Activated B cell treated with CpG ODN at 0.5 μM for 24 hours (primary cell): ENCODE measurements around the gene CLASP1. TPM values are rescaled to one million over a fixed set of nuclear protein-coding genes. Genes with fewer than 3 reads are reported as not detected.

ENCODE experiments used
- ATAC-seq: fragments of 200-7000 bp; cut with Tn5 transposase; one replicate; pipeline ENCODE4 v1.10.0; 2021; ENCODE audit warnings: low read depth, mild to moderate bottlenecking, moderate library complexity
- CTCF ChIA-PET: fragments of 350-600 bp; sonication (Branson Sonifier 250); formaldehyde crosslinking; loops from one replicate; lab custom pipeline; 2021; ENCODE audit warnings: antibody characterized with exemption; lab: Charles Lee
- POLR2A ChIA-PET: fragments of 350-600 bp; sonication (Branson Sonifier 250); formaldehyde crosslinking; loops from one replicate; lab custom pipeline; 2021; ENCODE audit warnings: antibody characterized with exemption; lab: Charles Lee
- DNase-seq: peaks from one replicate; pipeline ENCODE4 v3.0.0; 2022
- H3K27ac Mint-ChIP-seq: one replicate; pipeline ENCODE4 v1.8.0; 2020; ENCODE audit warnings: mixed read lengths
- H3K27me3 Mint-ChIP-seq: one replicate; pipeline ENCODE4 v1.8.0; 2021; ENCODE audit warnings: mixed read lengths
- H3K36me3 Mint-ChIP-seq: one replicate; pipeline ENCODE4 v1.8.0; 2021; ENCODE audit warnings: low read depth, mixed read lengths
- H3K4me1 Mint-ChIP-seq: one replicate; pipeline ENCODE4 v1.8.0; 2021; ENCODE audit warnings: mixed read lengths
- H3K4me3 Mint-ChIP-seq: one replicate; pipeline ENCODE4 v1.8.0; 2020; ENCODE audit warnings: mild to moderate bottlenecking, mixed read lengths
- H3K9me3 Mint-ChIP-seq: one replicate; pipeline ENCODE4 v1.8.0; 2020; ENCODE audit warnings: mixed read lengths
- CTCF ChIP-seq: fragments of 200-600 bp; IDR thresholded peaks from one replicate; pipeline ENCODE4 v1.8.0; 2022; ENCODE audit warnings: antibody characterized with exemption, mild to moderate bottlenecking
- intact Hi-C: fragments of 100-400 bp; cut with micrococcal nuclease; formaldehyde crosslinking; loops from one replicate; pipeline ENCODE4 v1.15.1; 2024
- total RNA-seq: library from RNA; stranded (reverse); gene quantifications from 2 replicates; pipeline ENCODE4 v1.2.3, GENCODE V29; 2022

The CLASP1 gene
- total RNA-seq, 1 donor from 2014 or later = 65.0 TPM

GRCh38 chr2:121398853-121399252 lies 250.4 kb downstream of the CLASP1 start:
- Mint-ChIP-seq H3K36me3 (peaks cover 81% of the 10 kb centered on the region), H3K27me3 (no peaks in the 10 kb centered on the region), H3K4me1 (peaks cover 2% of the 10 kb centered on the region), H3K27ac (no peak overlapping the region), H3K4me3 (no peak overlapping the region), H3K9me3 (no peaks in the 10 kb centered on the region)
- ATAC-seq = no peak
- POLR2A ChIA-PET = no interaction called here
- CTCF ChIA-PET = no interaction called here
- DNase-seq = no peak
- intact Hi-C loops = no loop called here
- no peak for TF ChIP-seq CTCF

- H3K9me3 Mint-ChIP-seq = no peaks in the 10 kb centered on the region
- peaks cover 71% of the 10 kb centered on the region for H3K36me3 Mint-ChIP-seq
- TF ChIP-seq CTCF = no peak
- H3K4me1 Mint-ChIP-seq = no peaks in the 10 kb centered on the region
- no peak overlapping the region for H3K27ac Mint-ChIP-seq
- POLR2A ChIA-PET = no interaction called here
- intact Hi-C loops = no loop called here
- no peak for DNase-seq
- ATAC-seq = no peak
- H3K4me3 Mint-ChIP-seq = no peak overlapping the region
- H3K27me3 Mint-ChIP-seq = no peaks in the 10 kb centered on the region
- CTCF ChIA-PET = no interaction called here
These were observed 259.1 kb downstream of the CLASP1 start for GRCh38 chr2:121390082-121390692.

- Mint-ChIP-seq H3K27ac (no peak overlapping the region), H3K9me3 (no peaks in the 10 kb centered on the region), H3K36me3 (peaks cover 67% of the 10 kb centered on the region), H3K4me1 (no peaks in the 10 kb centered on the region), H3K27me3 (no peaks in the 10 kb centered on the region), H3K4me3 (no peak overlapping the region)
- DNase-seq (no peak), ATAC-seq (no peak)
- no peak for TF ChIP-seq CTCF
- POLR2A ChIA-PET = no interaction called here
- CTCF ChIA-PET = no interaction called here
- intact Hi-C loops = no loop called here
These were observed 260.9 kb downstream of the CLASP1 start for GRCh38 chr2:121388371-121388770.

- no peak for DNase-seq
- intact Hi-C loops = no loop called here
These were observed 261.5 kb downstream of the CLASP1 start for GRCh38 chr2:121387591-121388325.

More at GRCh38 chr2:121387591-121388325, 261.5 kb downstream of the CLASP1 start:
- no peaks in the 10 kb centered on the region for H3K27me3 Mint-ChIP-seq
- no peaks in the 10 kb centered on the region for H3K4me1 Mint-ChIP-seq
- ChIA-PET POLR2A (no interaction called here), CTCF (no interaction called here)
- ATAC-seq = no peak
- H3K27ac Mint-ChIP-seq = no peak overlapping the region
- H3K36me3 Mint-ChIP-seq = peaks cover 69% of the 10 kb centered on the region
- H3K9me3 Mint-ChIP-seq = no peaks in the 10 kb centered on the region
- no peak for TF ChIP-seq CTCF
- H3K4me3 Mint-ChIP-seq = no peak overlapping the region
